Karpas-422 (cell line): ENCODE measurements around the gene TEAD2. TPM values are rescaled to one million over a fixed set of nuclear protein-coding genes. Genes with fewer than 3 reads are reported as not detected.

Source experiments
- DNase-seq: peaks from one replicate; pipeline ENCODE4 v3.0.0-alpha.2; 2015
- H2AFZ ChIP-seq: fragments of 200-600 bp; sonication (generic); 2 replicates; pipeline ENCODE4 v1.6.1; 2014; ENCODE audit warnings: antibody characterized with exemption, low read length, mixed read lengths
- H3K27ac ChIP-seq: fragments of 200-600 bp; sonication (generic); 2 replicates; pipeline ENCODE4 v1.5.1; 2014; ENCODE audit warnings: mild to moderate bottlenecking, low read length, moderate library complexity
- H3K27me3 ChIP-seq: fragments of 200-600 bp; sonication (generic); 2 replicates; pipeline ENCODE4 v1.6.1; 2014; ENCODE audit warnings: low read length, mixed read lengths
- H3K36me3 ChIP-seq: fragments of 200-600 bp; sonication (generic); 2 replicates; pipeline ENCODE4 v1.6.1; 2014; ENCODE audit warnings: low read length, mixed read lengths; ENCODE audit not compliant: insufficient read depth
- H3K4me1 ChIP-seq: fragments of 200-600 bp; sonication (generic); 2 replicates; pipeline ENCODE4 v1.6.1; 2014; ENCODE audit warnings: mild to moderate bottlenecking, low read length, mixed read lengths
- H3K4me2 ChIP-seq: fragments of 200-600 bp; sonication (generic); 2 replicates; pipeline ENCODE4 v1.6.1; 2014; ENCODE audit warnings: low read length, low read depth, mild to moderate bottlenecking; ENCODE audit not compliant: poor library complexity, severe bottlenecking
- H3K4me3 ChIP-seq: fragments of 200-600 bp; sonication (generic); 2 replicates; pipeline ENCODE4 v1.5.1; 2014; ENCODE audit warnings: mild to moderate bottlenecking, antibody characterized with exemption, low read length, mixed read lengths
- H3K79me2 ChIP-seq: fragments of 200-600 bp; sonication (generic); 2 replicates; pipeline ENCODE4 v1.6.1; 2014; ENCODE audit warnings: mild to moderate bottlenecking, low read length, mixed read lengths
- H3K9ac ChIP-seq: fragments of 200-600 bp; sonication (generic); 2 replicates; pipeline ENCODE4 v1.6.0; 2014; ENCODE audit warnings: low read length
- H3K9me2 ChIP-seq: fragments of 200-600 bp; sonication (generic), shearing (Covaris generic); replicated peaks from 2 replicates; pipeline ENCODE4 v1.6.0; 2014; ENCODE audit warnings: mild to moderate bottlenecking, low read length, moderate library complexity; ENCODE audit not compliant: insufficient read depth
- H3K9me3 ChIP-seq: fragments of 300-700, 200-600 bp; sonication (generic); 2 replicates; pipeline ENCODE4 v1.6.1; 2014; ENCODE audit warnings: low read length, mixed read lengths
- H4K20me1 ChIP-seq: fragments of 200-600 bp; sonication (generic); 2 replicates; pipeline ENCODE4 v1.6.1; 2014; ENCODE audit warnings: mild to moderate bottlenecking, antibody characterized with exemption, low read length, low read depth; ENCODE audit not compliant: insufficient read depth
- total RNA-seq: library from RNA; depleted of rRNA; stranded (reverse); fragments of >200 nt; shearing (Covaris generic); gene quantifications from 2 replicates; pipeline ENCODE4 v1.2.3, GENCODE V29; 2014; ENCODE audit warnings: low replicate concordance

Gene TEAD2
- total RNA-seq, 1 experiment from 2014 or later: 5.5 TPM

GRCh38 chr19:49340069-49340864 lies 21.9 kb downstream of the TEAD2 start:
- Histone ChIP-seq H3K4me3 (peak overlapping the region; percentile 64), H3K4me2 (peak overlapping the region; percentile 98), H3K27me3 (no peaks in the 10 kb centered on the region), H3K79me2 (peaks cover 23% of the 10 kb centered on the region), H3K36me3 (peaks cover 34% of the 10 kb centered on the region), H2AFZ (no peak overlapping the region), H3K9ac (peak overlapping the region; percentile 83), H3K27ac (peak overlapping the region; percentile 96), H4K20me1 (no peaks in the 10 kb centered on the region; the same call in 1 of the 2 replicates), H3K9me2 (no peaks in the 10 kb centered on the region), H3K9me3 (no peaks in the 10 kb centered on the region), H3K4me1 (peaks cover 58% of the 10 kb centered on the region)
- DNase-seq: peak; percentile 99

- Histone ChIP-seq H3K27me3 (no peaks in the 10 kb centered on the region), H3K4me1 (peaks cover 65% of the 10 kb centered on the region), H3K79me2 (peaks cover 27% of the 10 kb centered on the region), H3K4me2 (peak overlapping the region; percentile 98), H4K20me1 (no peaks in the 10 kb centered on the region; the same call in 1 of the 2 replicates), H2AFZ (no peak overlapping the region), H3K27ac (peak overlapping the region; percentile 96), H3K9ac (peak overlapping the region; percentile 93), H3K9me3 (no peaks in the 10 kb centered on the region), H3K36me3 (peaks cover 34% of the 10 kb centered on the region), H3K9me2 (no peaks in the 10 kb centered on the region), H3K4me3 (peak overlapping the region; percentile 79)
- DNase-seq: peak; percentile 100
Observed at GRCh38 chr19:49339301-49340068, 22.7 kb downstream of the TEAD2 start.

GRCh38 chr19:49338691-49339300 lies 23.4 kb downstream of the TEAD2 start:
- Histone ChIP-seq H3K79me2 (peaks cover 27% of the 10 kb centered on the region), H3K27me3 (no peaks in the 10 kb centered on the region), H3K4me2 (peak overlapping the region; percentile 98), H2AFZ (no peak overlapping the region), H3K9me2 (no peaks in the 10 kb centered on the region), H3K4me3 (peak overlapping the region; percentile 79), H3K36me3 (peaks cover 34% of the 10 kb centered on the region), H3K4me1 (peaks cover 72% of the 10 kb centered on the region), H3K27ac (peak overlapping the region; percentile 96), H3K9ac (peak overlapping the region; percentile 93), H3K9me3 (no peaks in the 10 kb centered on the region), H4K20me1 (no peaks in the 10 kb centered on the region; the same call in 1 of the 2 replicates)
- DNase-seq: peak; percentile 100

- H3K9me3 ChIP-seq: no peaks in the 10 kb centered on the region
- H3K9ac ChIP-seq: peak overlapping the region; percentile 93
- H4K20me1 ChIP-seq: no peaks in the 10 kb centered on the region; the same call in 1 of the 2 replicates
- H3K9me2 ChIP-seq: no peaks in the 10 kb centered on the region
- peak overlapping the region; percentile 98 for H3K4me2 ChIP-seq
- H3K36me3 ChIP-seq: peaks cover 34% of the 10 kb centered on the region
- H3K27me3 ChIP-seq: no peaks in the 10 kb centered on the region
- H3K79me2 ChIP-seq: peaks cover 27% of the 10 kb centered on the region
- H3K4me3 ChIP-seq: peak overlapping the region; percentile 79
- DNase-seq: peak; percentile 94
- peak overlapping the region; percentile 96 for H3K27ac ChIP-seq
- no peak overlapping the region for H2AFZ ChIP-seq
- peaks cover 79% of the 10 kb centered on the region for H3K4me1 ChIP-seq
Observed at GRCh38 chr19:49338023-49338677, 24.1 kb downstream of the TEAD2 start.

- no peaks in the 10 kb centered on the region for H3K27me3 ChIP-seq
- peaks cover 27% of the 10 kb centered on the region for H3K79me2 ChIP-seq
- peak; percentile 94 for DNase-seq
- peak overlapping the region; percentile 93 for H3K9ac ChIP-seq
- peaks cover 86% of the 10 kb centered on the region for H3K4me1 ChIP-seq
- H3K4me3 ChIP-seq: peak overlapping the region; percentile 79
- no peaks in the 10 kb centered on the region; the same call in 1 of the 2 replicates for H4K20me1 ChIP-seq
- H3K9me3 ChIP-seq: no peaks in the 10 kb centered on the region
- H3K36me3 ChIP-seq: peaks cover 36% of the 10 kb centered on the region
- H3K4me2 ChIP-seq: peak overlapping the region; percentile 98
- H2AFZ ChIP-seq: no peak overlapping the region
- H3K27ac ChIP-seq: peak overlapping the region; percentile 96
- H3K9me2 ChIP-seq: no peaks in the 10 kb centered on the region
Observed at GRCh38 chr19:49337267-49338022, 24.8 kb downstream of the TEAD2 start.

GRCh38 chr19:49336482-49337266 lies 25.5 kb downstream of the TEAD2 start:
- no peaks in the 10 kb centered on the region for H3K27me3 ChIP-seq
- H3K4me1 ChIP-seq: peaks cover 93% of the 10 kb centered on the region
- H3K9me3 ChIP-seq: no peaks in the 10 kb centered on the region
- peak overlapping the region; percentile 98 for H3K4me2 ChIP-seq
- peak overlapping the region; percentile 93 for H3K9ac ChIP-seq
- no peak overlapping the region for H2AFZ ChIP-seq
- peak; percentile 76 for DNase-seq
- no peaks in the 10 kb centered on the region; the same call in 1 of the 2 replicates for H4K20me1 ChIP-seq
- no peaks in the 10 kb centered on the region for H3K9me2 ChIP-seq
- peaks cover 41% of the 10 kb centered on the region for H3K36me3 ChIP-seq
- H3K79me2 ChIP-seq: peaks cover 27% of the 10 kb centered on the region
- peak overlapping the region; percentile 79 for H3K4me3 ChIP-seq
- peak overlapping the region; percentile 96 for H3K27ac ChIP-seq
